Type B pancreatic cell (in vitro differentiated cells): Measurements from ENCODE around the gene ADCY5. TPM values are rescaled to one million over a fixed set of nuclear protein-coding genes. Genes with fewer than 3 reads are reported as not detected.

Experiments used
- DNase-seq: peaks from one replicate; pipeline ENCODE4 v3.0.0; 2021; ENCODE audit warnings: mixed read lengths; ENCODE audit not compliant: unreplicated experiment; ENCODE audit errors: extremely low spot score
- H3K27ac Mint-ChIP-seq: 2 replicates; pipeline ENCODE4 v1.8.0; 2021; ENCODE audit warnings: mild to moderate bottlenecking, mixed read lengths
- H3K27me3 Mint-ChIP-seq: 2 replicates; pipeline ENCODE4 v1.8.0; 2021; ENCODE audit warnings: mixed read lengths
- H3K36me3 Mint-ChIP-seq: 2 replicates; pipeline ENCODE4 v1.8.0; 2021; ENCODE audit warnings: mixed read lengths
- H3K4me1 Mint-ChIP-seq: one replicate; pipeline ENCODE4 v1.8.0; 2021; ENCODE audit warnings: mixed read lengths; ENCODE audit not compliant: unreplicated experiment
- H3K4me3 Mint-ChIP-seq: 2 replicates; pipeline ENCODE4 v1.8.0; 2021; ENCODE audit warnings: mild to moderate bottlenecking, mixed read lengths
- H3K9me3 Mint-ChIP-seq: 2 replicates; pipeline ENCODE4 v1.8.0; 2021; ENCODE audit warnings: mixed read lengths
- total RNA-seq: library from RNA; stranded (reverse); gene quantifications from 2 replicates; pipeline ENCODE4 v1.2.1, GENCODE V29; 2021; ENCODE audit warnings: low replicate concordance
- TF ChIP-seq, protein P1 (sequence below): fragments of 200-600 bp; sonication (generic); conservative IDR thresholded peaks from 2 replicates; pipeline ENCODE4 v1.5.0; 2021; ENCODE audit warnings: antibody characterized with exemption, mild to moderate bottlenecking

Gene ADCY5
- total RNA-seq, 1 donor from 2014 or later: 9.1 TPM

DNA sequence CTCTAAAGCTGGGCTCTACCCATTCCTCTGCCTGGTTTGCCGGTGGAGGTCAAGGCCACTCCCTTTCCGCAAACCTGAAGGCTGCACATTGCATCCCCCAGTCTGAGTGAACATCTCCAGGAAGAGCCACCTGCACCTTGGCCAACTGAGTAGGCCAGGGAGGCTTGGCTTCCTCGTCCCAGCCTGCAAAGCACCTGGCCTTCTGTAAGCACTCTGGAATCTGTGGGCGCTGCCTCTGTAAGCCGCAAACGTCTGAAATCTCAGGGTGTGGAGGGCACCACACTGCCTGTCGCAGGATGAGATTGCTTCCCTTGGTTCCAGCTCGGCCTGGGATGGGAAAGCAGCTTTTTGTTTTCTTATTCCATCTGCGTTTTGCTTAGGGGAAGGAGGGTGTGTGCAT lies 165.8 kb downstream of the ADCY5 start:
- Mint-ChIP-seq H3K4me3 (no peak overlapping the region), H3K4me1 (no peaks in the 10 kb centered on the region), H3K9me3 (no peaks in the 10 kb centered on the region), H3K36me3 (peaks cover 3% of the 10 kb centered on the region), H3K27ac (no peak overlapping the region), H3K27me3 (no peaks in the 10 kb centered on the region)
- TF ChIP-seq, protein P1, sequence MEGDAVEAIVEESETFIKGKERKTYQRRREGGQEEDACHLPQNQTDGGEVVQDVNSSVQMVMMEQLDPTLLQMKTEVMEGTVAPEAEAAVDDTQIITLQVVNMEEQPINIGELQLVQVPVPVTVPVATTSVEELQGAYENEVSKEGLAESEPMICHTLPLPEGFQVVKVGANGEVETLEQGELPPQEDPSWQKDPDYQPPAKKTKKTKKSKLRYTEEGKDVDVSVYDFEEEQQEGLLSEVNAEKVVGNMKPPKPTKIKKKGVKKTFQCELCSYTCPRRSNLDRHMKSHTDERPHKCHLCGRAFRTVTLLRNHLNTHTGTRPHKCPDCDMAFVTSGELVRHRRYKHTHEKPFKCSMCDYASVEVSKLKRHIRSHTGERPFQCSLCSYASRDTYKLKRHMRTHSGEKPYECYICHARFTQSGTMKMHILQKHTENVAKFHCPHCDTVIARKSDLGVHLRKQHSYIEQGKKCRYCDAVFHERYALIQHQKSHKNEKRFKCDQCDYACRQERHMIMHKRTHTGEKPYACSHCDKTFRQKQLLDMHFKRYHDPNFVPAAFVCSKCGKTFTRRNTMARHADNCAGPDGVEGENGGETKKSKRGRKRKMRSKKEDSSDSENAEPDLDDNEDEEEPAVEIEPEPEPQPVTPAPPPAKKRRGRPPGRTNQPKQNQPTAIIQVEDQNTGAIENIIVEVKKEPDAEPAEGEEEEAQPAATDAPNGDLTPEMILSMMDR: no peak
- DNase-seq: no peak

DNA sequence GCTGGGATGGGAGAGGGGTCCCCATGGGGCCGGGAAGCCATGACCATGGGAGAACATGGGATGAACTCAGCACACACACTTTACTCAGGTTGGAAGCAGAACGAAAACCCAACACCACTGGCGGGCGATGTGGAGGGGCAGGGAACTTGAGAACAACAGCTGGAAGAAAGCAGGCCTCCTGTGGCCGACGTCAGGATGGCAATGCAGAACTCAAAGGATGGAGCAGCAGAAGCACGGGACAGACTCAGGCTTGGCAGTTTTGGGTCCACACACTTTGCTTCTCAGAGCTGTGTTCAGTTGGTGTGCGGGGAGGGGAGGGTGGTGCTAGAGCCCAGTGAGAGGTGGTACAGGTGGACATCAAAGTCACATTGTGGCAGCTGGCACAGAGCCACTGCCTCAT lies 166.4 kb downstream of the ADCY5 start:
- no peak overlapping the region for H3K4me3 Mint-ChIP-seq
- H3K36me3 Mint-ChIP-seq: peaks cover 3% of the 10 kb centered on the region
- no peak overlapping the region for H3K27ac Mint-ChIP-seq
- no peaks in the 10 kb centered on the region for H3K4me1 Mint-ChIP-seq
- H3K27me3 Mint-ChIP-seq: no peaks in the 10 kb centered on the region
- TF ChIP-seq, protein P1: no peak
- no peak for DNase-seq
- no peaks in the 10 kb centered on the region for H3K9me3 Mint-ChIP-seq

DNA sequence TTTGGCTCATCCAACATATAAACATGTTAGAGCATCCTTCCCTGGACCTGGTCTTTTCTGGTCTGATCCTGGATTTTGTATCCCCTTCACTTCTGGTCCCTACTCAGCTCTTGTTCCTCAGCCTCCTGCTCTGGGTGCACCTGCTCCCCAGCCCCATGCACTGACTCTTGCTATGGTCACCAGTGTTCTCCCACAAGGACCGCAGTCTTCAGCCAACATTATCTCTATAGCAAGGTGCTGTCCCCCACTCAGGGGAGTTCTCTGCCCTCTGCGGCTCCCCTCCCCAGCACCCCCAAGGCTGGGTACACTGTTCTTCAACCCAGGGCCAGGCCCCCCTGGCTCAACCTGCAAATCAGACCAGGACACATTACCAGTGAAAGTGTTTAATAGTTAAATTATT lies 167.0 kb downstream of the ADCY5 start:
- Mint-ChIP-seq H3K27ac (no peak overlapping the region), H3K9me3 (no peaks in the 10 kb centered on the region), H3K4me1 (no peaks in the 10 kb centered on the region), H3K36me3 (peaks cover 3% of the 10 kb centered on the region), H3K4me3 (no peak overlapping the region), H3K27me3 (no peaks in the 10 kb centered on the region)
- TF ChIP-seq, protein P1: no peak
- DNase-seq: no peak

DNA sequence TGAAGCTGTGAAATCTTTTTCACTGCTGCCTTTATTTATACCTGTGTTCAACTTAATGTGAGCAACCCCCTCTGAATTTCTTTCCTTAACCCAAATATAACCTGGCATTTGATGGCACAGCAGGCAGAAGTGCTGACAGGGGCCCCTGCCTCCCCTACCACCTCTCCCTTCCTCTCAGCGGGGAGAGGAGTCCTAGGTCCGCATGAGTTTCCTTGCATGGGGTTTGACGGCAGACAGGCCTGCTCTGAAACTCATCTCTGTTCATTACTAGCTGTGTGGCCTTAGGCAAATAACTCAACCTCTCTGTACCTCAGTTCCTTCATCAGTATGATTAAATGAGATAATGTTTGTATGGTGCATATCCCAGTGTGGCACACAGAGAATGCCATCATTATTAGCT lies 167.5 kb downstream of the ADCY5 start:
- Mint-ChIP-seq H3K9me3 (no peaks in the 10 kb centered on the region), H3K36me3 (peaks cover 3% of the 10 kb centered on the region), H3K27ac (no peak overlapping the region), H3K4me3 (no peak overlapping the region), H3K4me1 (no peaks in the 10 kb centered on the region), H3K27me3 (no peaks in the 10 kb centered on the region)
- no peak for DNase-seq
- TF ChIP-seq, protein P1: no peak

DNA sequence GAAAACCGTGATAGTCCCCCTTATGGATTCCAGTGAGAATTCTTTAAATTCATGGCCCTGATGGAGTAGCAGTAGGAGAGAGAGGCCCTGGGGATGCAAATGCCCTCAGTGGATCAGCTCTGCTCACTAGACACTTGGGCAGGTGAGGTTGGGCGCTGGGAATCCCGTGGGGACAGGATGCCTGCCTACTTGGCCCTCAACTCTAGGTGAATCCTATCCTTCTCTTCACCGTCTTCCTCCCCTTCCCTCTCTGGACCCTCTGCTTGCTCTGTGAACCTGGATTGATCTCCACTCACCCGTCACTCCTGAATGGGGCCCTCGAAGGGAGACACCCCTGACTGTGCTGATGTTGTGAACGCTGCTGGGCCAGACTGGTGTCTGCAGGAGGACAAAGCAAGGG lies 169.8 kb downstream of the ADCY5 start:
- Mint-ChIP-seq H3K27ac (no peak overlapping the region), H3K27me3 (no peaks in the 10 kb centered on the region), H3K36me3 (peaks cover 3% of the 10 kb centered on the region), H3K9me3 (no peaks in the 10 kb centered on the region), H3K4me1 (no peaks in the 10 kb centered on the region), H3K4me3 (no peak overlapping the region)
- no peak for DNase-seq
- TF ChIP-seq, protein P1: no peak

DNA sequence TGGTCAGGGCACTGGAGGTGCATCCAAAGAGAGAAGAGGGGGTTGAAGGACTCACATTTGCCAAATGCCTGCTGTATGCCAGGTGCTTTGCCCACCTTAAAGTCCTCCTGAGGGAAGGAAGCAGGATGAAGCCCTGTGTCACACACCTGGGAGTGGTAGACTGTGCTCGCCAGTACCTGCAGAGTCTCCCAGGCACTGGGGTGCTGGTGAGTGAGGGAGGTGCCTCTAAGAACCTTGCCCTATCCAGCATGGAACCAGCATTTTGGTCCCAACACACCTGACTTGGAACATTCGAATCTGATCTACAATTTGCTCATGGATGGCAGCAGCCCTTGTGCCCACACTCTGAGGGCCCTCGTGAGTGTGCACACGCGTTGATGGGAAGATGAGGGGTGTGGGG lies 170.4 kb downstream of the ADCY5 start:
- no peaks in the 10 kb centered on the region for H3K27me3 Mint-ChIP-seq
- no peaks in the 10 kb centered on the region for H3K4me1 Mint-ChIP-seq
- no peak overlapping the region for H3K4me3 Mint-ChIP-seq
- peaks cover 3% of the 10 kb centered on the region for H3K36me3 Mint-ChIP-seq
- no peak overlapping the region for H3K27ac Mint-ChIP-seq
- DNase-seq: no peak
- no peaks in the 10 kb centered on the region for H3K9me3 Mint-ChIP-seq
- TF ChIP-seq, protein P1: no peak
